NCI-H345 treated with DMSO at 0.1 percent for 48 hours (cell line): ENCODE data around the gene ITGA1.

Source experiments
- DNase-seq: peaks from one replicate; lab custom pipeline; 2025; ENCODE audit not compliant: unreplicated experiment; lab: John Stamatoyannopoulos, UW

ITGA1 gene

DNA sequence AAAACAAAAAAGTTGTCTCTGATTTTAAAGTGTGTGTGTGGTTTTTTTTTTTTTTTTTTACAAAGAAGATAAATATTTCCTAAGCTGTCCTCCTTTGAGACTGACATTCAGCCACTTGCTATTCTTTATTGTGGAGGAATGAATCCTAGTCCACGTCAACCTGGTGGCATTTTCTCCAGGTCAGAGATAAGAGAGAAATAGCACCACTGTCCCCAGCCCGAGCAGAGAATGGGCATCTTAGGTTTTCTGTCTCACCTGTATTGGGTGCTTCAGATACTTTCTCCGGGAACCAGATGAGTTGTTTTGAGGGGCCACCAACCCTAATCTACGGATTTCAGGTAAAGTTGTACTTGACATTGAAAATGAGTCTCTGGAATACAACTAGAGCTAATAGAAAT, 202.8 kb downstream of the ITGA1 start:
- DNase-seq: no peak

GRCh38 chr5:52993367-52993766, 205.7 kb downstream of the ITGA1 start:
- DNase-seq: no peak

DNA sequence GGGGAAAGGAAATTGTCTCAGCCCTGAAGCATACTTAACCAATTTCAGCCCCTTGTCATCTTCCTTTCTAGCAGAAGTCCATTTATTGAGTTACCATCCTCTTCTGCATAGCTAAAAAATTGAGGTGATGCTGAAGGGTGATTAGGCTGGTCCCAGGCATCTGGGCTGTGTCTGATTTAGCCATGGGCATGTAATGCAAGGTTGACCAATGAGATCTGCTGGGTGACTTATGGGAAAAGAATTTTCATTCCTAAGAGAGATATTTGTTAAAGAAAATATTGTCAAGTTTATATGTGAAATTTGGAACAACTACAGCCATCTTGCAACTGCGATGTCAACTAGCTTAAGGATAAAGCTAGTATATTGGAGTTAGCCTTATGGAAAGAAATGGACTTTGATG, 206.6 kb downstream of the ITGA1 start:
- no peak for DNase-seq

GRCh38 chr5:52995095-52995494, 207.4 kb downstream of the ITGA1 start:
- DNase-seq: no peak

GRCh38 chr5:52995914-52996313, 208.2 kb downstream of the ITGA1 start:
- DNase-seq: no peak

- DNase-seq: no peak
Observed at GRCh38 chr5:52996979-52997378, 209.3 kb downstream of the ITGA1 start.

- no peak for DNase-seq
Observed at GRCh38 chr5:52997424-52997823, 209.7 kb downstream of the ITGA1 start.

DNA sequence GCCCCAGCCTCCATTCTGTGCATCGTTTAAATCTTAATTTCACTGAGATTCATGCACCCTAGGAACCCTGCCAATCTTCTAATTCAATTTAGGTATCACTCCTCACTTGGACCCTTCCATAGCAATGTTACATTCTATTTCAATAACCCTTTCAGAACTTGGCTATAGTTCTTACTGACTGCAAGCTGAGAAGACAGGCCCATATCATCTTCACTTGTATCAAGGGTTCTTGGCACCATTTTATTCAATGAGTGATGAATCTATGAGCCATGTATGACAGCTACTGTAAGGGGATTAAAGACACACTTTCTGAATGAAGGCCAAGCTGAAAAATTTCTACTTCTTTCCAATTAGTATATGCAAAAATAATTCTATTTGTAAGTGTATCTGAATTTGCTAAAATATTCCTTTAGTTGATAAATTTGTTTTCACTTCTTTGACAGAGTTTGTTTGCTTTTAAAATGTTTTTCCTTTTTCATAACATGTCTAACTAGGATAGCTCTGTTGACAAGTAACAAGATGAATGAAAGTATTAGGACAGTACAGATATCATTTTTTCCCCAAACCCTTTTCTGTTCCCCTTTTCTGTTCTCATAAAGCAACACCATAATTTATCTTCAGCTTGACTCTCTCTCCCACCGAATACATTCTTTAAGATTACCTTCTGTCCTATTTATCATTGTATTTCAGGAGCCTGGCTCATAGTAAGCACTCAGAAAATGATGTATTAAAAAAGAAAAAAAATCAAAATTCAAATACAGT, 211.0 kb downstream of the ITGA1 start:
- DNase-seq: no peak

DNA sequence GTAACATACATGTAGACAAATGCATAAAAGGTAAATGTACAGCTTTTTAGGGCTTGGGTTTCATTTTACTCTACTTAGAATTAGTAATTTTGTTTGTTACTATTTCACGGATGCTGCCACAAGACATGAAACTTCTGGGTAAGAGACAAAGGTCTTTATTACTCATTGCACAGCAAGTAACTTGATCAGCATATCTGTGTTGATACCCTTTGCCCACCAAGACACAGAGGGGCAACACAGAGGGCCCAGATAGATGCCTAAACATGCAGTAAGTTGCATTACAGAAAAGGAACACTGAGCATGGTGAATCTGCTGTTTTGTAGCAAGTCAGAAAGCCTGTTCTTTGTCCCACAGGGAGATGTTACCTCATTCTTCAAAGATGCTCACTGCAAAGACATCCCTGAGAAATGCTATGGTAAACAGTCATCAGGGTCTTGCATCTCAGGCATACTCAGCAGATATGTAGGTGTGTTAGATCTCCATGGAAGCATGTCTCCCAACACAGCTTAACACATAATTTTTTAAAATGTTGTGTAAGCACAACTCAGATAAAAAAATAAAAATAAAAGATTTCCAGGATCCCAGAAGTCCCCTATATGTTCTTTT, 211.7 kb downstream of the ITGA1 start:
- DNase-seq: no peak

DNA sequence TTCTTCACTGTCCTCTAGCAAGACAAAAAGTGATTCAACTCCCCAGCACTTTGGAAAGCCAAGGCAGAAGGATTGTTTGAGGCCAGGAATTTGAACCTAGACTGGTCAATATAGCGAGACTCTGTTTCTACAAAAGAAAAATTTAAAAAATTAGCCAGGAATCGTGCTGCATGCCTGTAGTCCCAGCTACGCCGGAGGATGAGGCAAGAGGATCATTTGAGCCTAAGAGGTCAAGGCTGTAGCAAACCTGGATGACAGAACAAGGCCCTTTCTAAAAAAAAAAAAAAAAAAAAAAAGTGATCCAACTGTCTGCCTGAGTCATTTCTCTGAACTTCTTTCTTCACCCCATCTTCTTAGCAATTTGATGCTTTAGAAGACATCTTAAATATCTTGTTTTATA, 213.8 kb downstream of the ITGA1 start:
- no peak for DNase-seq

DNA sequence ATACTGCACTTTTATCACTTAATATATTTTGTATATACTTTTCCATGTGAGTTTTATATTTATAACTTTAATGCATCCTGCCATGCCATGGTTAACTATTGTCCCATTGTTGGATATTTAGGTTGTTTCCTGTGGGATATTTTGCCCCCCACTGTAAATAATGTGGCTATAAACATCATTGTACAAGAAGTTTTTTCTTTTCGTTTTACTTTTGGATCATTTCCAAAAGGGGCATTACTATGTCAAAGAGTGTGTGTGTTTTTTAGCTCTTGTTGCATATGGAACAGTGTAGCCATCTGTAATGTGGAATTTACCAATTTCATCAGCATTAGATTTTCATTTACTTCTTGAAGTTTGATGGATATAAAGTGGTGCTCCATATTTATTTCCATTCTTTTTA, 214.8 kb downstream of the ITGA1 start:
- no peak for DNase-seq

DNA sequence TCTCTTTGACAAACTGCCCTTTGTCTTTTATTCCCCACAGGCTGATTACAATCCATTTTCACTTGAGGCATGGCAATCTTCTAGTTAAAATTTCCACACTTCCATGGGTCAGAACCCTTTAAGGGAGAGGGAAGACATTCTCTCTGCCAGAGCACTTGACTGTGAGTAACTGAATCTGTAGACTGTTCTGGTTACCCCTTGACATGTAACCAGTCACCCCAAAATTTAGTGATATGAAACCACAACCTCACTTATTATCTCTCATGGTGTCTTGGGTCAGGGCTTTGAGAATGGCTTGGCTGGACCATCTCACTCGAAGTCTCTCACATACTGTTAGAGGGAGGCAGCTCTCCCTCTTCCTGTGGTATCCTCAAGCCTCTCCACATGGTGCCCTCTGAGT, 215.4 kb downstream of the ITGA1 start:
- no peak for DNase-seq

DNA sequence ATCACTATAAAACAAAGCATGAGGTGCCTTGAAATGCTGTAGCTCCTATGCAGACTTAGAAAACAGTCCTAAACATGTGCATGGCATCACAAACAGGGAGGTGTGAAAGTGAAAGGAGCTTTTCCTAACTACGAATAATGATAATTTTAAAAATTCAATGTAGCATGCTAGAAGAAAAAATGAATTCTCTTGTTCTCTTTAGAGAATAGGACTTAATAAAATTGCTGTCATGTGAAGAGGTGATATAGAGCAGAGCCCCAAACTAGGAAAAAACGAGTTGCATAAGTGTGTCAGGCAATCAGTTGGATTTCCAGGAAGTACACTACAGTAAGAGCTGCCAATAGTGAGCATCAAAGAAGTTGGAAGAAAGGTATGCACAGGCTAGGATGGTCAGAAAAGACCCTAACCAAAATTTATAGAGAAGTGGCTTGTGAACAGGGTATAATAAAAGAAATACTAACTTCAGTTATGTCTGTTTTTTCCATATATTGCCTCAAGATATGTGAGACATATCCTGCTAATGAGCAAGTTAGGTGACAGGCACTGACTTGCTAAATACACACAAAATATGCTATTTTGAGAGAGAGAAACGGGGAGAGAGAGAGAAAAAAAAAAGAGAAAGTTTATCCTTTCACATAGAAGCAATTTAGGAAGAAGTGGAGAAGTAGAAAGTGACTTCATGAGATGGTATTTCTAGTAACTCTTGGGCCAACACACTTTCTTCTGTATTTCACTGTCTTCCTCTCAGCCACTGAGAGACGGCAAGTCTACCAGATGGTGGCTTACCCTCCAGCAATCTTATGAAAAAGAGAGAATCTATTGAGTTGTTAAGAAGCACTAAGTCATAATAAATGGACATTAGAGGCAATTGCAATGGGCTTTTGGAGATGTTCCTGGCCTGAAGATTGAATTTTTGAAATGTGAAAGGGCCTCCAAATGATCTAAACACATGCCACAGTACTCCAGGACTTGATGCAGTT, 219.5 kb downstream of the ITGA1 start:
- DNase-seq: no peak

DNA sequence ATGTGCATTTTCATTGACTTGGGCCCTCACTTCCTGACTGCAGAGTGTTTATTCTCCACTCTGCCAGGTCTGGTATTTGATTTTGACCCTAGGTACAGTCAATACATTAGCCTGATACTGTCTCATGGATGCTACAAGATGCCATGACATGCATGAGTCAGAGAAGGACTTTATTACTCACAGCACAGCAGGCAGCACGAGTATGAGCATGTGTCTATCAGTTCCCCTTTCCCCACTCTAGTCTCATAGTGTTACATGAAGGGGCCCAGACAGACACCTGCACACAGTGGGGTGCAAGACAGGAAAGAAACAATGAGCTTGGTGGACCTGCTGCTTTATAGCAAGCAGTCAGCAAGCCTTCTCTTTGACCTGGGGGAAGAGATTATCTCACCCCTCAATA, 221.0 kb downstream of the ITGA1 start:
- no peak for DNase-seq
